Measurements from ENCODE around the gene MFF. TPM values are rescaled to one million over a fixed set of nuclear protein-coding genes. Genes with fewer than 3 reads are reported as not detected.

The MFF gene
- total RNA-seq, 1 experiment from 2014 or later, result 83.3 TPM

DNA sequence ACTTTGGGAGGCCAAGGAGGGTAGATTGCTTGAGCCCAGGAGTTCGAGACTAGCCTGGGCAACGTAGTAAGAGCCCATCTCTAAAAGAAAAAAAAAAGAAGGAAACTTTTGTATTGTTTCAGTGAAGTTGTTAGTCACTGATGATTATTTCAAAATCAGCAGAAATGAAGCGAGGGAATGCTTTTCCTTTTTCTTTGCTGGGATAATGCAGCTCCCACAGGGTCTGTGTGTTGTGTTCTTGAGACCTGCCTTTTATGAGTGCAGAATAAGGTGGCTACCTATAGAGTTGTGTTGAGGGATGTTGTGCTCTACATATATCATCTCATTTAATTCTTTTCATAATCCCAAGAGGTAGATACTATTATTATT, 42.4 kb downstream of the MFF start:
- Histone ChIP-seq H3K27me3 (ENCODE audit: insufficient read depth, low read length) (no peaks in the 10 kb centered on the region), H4K5ac (ENCODE audit: insufficient read length, low read depth, low read length) (no peak overlapping the region), H3K18ac (ENCODE audit: insufficient read length, low read depth, low read length) (no peak overlapping the region), H3K4ac (ENCODE audit: low read depth, low read length) (no peak overlapping the region), H3K14ac (ENCODE audit: insufficient read depth, low read length) (no peak overlapping the region), H4K91ac (ENCODE audit: insufficient read length, low read depth, low read length) (no peak overlapping the region), H3K79me2 (ENCODE audit: insufficient read depth, low read length) (no peaks in the 10 kb centered on the region), H2BK5ac (ENCODE audit: insufficient read length, low read length) (no peak overlapping the region), H2AK5ac (ENCODE audit: insufficient read length, low read length) (no peak overlapping the region), H4K8ac (replicated peaks; ENCODE audit: insufficient read length, low read depth, low read length) (no peak overlapping the region), H2BK120ac (ENCODE audit: low read depth, low read length, poor library complexity, severe bottlenecking) (no peak overlapping the region), H3K9me3 (ENCODE audit: control insufficient read depth, low read depth, low read length) (no peaks in the 10 kb centered on the region), H3K23me2 (ENCODE audit: insufficient read length, low read depth, low read length, poor library complexity, severe bottlenecking) (no peaks in the 10 kb centered on the region), H3K56ac (ENCODE audit: insufficient read length, low read depth, low read length) (no peak overlapping the region), H3K23ac (ENCODE audit: insufficient read length, low read depth, low read length) (no peak overlapping the region), H4K20me1 (ENCODE audit: control insufficient read depth, insufficient read depth, insufficient read length) (no peaks in the 10 kb centered on the region), H2BK12ac (ENCODE audit: insufficient read length, low read depth, low read length) (no peak overlapping the region), H2AFZ (ENCODE audit: low read length) (no peak overlapping the region), H3K4me2 (ENCODE audit: insufficient read depth, insufficient read length, low read length) (no peak overlapping the region), H3K4me1 (ENCODE audit: insufficient read depth, low read length) (no peaks in the 10 kb centered on the region; the same call in 1 of the 2 replicates), H3K9ac (ENCODE audit: extremely low read depth, insufficient read length, low read length) (no peak overlapping the region), H3K27ac (ENCODE audit: insufficient read length, low read depth, low read length) (no peak overlapping the region), H3T11ph (ENCODE audit: low read length) (no peak overlapping the region), H2BK15ac (ENCODE audit: low read depth, low read length) (no peak overlapping the region), H3K79me1 (ENCODE audit: insufficient read depth, low read depth, low read length, poor library complexity, severe bottlenecking) (no peaks in the 10 kb centered on the region), H2BK20ac (ENCODE audit: low read depth, low read length, poor library complexity, severe bottlenecking) (no peak overlapping the region)
- TF ChIP-seq CTCF (conservative IDR thresholded peaks at IDR 0.05), result no peak
- Mint-ChIP-seq H3K4me1 (no peaks in the 10 kb centered on the region), H3K27me3 (ENCODE audit: low read depth) (no peaks in the 10 kb centered on the region), H3K4me3 (no peak overlapping the region), H3K36me3 (ENCODE audit: insufficient read depth in 1 of 3, low read depth in 3 of 3) (no peaks in the 10 kb centered on the region), H3K9me3 (no peaks in the 10 kb centered on the region), H3K27ac (no peak overlapping the region)
- WGBS (ENCODE audit: extremely low coverage, insufficient read length, low lambda C conversion rate), result no CpG with 5 or more reads among the region's 3 CpGs
- DNase-seq, result no peak
